ENCODE results near the gene NAMPT.

NAMPT gene

DNA sequence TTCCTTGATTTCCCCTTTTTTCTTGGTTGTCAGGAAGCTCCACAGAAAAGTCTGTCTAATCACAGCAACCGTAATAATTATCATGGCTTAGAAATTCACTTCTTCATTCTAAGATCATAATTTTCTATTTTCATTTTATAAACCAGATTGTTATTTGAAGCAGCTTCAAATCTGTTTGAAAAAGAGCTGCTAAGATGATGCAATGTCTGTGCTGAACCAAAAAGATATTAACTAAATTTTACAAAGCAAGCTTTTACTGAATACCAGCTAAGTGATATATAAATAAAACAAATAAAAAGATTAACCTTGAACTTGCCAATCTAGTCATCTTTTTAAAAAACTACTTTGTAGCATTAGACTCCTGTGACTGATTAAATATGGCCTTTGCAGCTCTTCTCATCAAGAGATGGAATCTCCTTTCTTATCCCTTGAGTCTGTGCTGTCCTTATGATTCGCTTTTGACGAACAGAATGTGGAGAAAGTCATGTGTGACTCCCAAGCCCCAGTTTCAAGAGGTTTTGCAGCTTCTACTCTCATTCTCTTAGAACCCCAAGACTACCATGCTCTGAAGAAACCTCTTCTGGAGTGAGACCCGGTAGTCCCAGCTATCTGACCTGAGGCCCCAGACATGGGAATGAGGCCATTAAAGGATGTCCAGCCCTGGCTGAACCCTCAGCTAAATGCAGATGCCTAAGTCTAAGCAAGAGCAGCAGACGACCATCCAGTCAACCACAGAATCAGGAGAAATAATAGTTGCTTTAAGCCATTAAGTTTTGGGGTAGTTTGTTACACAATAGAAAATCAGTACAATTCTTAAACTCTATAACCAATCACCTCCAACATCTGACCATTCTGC, 14.4 kb downstream of the NAMPT start:
- no peak for DNase-seq

DNA sequence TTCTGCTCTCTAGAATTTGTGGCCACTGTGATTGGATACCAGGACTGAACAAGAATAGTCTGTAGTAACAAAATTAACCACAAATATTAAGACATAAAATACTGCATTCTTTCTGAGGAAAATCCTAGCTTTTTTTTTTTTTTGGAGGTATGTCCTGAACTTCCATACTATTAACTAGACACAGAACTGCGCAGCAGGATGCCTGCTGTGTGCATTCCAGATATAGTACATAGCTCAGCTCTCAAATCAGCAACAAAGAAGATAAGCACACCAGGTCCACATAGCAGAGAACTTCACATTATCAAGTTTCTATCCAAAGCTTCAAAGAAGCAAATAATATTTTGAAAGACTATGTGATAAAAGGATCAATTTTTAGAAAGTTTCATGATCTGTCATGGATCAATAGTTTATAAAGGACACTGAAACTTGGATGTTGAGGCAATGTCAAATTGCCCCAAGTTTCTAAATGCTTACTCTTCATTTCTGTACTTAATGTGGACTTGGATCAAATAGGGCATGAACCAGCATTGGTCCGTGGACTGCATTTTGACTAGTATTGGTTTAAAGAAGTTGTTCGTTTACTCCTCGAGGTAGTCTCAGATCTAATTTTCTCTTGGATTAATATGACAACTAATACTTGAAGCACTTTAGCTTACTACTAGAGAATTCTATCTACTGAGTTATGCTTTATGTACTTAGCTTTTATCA, 15.4 kb downstream of the NAMPT start:
- DNase-seq: no peak

DNA sequence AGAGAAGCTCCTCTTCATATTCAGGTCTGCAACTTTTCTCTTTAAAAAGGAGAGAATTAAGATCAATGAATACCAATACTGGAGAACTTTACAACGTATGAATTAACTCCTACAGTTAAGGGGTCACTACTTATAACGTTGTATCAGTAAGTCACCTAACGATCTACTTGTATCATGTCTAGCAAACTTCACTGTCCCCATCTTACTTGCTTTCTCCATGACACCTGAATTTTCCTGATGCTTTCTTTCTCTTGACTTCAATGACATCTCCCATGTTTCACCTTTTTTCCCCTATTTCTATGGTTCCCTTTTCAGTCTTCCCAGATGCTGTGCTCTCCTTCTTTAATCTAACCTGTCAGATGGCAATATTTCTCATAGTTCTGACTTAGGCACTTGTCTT, 19.6 kb downstream of the NAMPT start:
- no peak for DNase-seq

DNA sequence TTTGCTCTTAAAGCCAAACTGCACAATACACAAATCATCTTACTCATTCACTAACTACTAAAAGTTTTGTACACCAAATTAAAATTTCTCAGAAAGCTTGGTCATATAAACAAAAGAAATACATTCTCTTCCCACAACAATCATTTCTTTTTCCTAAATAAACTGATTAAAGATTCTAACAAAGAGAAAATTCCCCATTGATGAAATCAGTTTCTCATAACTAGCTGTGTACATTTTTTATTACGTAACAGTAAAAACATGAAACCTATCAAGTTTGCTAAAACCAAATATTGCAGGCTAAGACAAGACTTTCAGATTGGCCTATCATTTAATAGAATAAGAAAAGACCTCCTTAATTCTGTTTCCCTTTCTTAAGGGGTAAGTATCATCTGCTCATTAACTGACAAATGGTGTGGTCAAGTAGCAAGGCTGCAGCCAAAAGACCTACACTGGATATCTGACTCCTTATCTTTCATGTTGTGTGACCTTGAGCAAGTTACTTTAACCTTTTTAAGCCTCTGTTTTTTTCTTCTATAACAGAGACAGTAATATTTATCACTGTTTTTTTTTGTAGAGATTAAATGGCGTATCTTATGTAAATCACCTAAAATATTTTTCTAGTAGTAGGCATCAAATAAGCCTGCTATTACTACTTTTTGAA, 22.4 kb downstream of the NAMPT start:
- DNase-seq: no peak

DNA sequence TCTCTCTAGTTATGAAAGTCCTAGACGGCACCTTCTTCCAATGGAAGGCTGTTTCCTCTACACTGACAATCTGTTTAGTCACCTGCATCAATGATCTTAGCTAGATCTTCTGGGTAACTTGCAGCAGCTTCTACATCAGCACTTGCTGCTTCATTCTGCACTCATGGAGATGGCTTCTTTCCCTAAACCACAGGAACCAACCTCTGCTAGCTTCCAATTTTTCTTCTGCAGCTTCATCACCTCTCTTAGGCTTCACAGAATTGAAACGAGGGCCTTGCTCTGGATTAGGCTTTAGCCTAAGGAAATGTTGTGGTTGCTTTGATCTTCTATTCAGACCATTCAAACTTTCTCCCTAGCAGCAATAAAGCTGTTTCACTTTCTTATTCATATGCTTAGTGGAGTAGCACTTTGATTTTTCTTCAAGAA, 24.6 kb downstream of the NAMPT start:
- DNase-seq: no peak

DNA sequence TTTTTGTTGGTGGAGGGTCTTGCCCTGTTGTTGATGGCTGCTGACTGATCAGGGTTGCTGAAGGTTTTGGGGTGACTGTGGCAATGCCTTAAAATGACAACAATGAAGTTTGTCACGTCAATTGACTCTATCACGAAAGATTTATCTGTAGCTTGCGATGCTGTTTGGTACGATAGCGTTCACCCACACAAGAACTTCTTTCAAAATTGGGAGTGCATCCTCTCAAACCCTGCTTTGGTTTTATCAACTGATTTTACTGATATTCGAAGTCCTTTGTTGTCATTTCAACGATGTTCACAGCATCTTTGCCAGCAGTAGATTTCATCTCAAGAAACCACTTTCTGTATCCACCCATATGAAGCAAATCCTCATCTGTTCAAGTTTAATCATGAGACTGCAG, 26.0 kb downstream of the NAMPT start:
- no peak for DNase-seq

DNA sequence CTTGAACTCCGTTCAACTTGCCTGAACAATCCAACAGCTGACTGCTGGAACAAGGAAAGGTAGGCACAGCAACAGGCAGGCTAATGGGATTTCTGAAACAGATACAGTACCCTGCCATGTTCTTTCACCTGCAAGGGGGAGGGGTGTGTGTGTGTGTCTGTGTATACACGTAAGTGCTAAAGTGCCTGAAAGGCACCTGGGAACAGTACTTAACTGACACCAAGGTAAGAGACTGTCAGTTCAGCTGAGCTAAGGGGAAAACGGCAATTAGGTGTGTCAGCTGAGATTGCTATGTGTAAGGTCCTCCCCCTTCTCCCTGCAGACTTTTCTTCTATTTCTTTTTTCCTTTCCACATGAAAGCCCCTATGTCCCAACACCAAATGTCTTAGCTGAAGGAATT, 27.0 kb downstream of the NAMPT start:
- DNase-seq: no peak

DNA sequence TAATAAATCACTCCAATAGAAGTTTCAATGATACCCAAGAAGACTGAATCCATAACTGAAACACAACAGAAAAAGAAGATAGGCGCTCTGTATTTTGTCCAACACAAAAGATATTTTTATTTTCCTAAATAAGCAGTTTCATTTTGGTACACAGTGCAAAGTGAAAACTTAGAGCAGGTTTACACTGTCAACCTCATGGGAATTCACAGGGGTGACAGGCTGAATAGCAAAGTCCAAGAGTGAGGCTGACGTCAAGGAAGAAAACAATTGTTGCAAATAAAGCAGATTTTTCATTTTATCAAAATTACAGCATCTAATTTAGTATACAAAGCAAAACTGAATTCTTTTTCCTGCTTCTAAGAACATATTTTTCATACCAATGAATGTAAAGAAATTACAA, 28.6 kb downstream of the NAMPT start:
- DNase-seq: no peak

DNA sequence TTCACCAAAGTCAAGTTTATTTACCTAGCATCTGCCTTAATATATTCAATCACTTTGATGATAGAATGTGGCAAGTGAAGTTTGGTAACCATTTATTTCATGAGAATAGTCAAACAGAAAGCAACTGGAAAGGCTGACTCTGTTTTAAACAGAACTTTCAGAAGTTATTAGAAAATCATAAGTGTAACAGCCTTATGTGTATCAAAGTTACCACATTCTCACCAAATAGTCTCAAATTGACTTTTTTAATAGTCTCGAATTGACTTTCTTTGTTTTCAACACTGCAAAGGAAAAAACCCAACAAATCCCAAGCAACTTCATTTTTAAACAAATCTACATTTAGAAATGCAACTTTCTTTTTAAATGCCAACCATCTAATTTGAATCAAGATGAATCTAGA, 29.5 kb downstream of the NAMPT start:
- DNase-seq: no peak

DNA sequence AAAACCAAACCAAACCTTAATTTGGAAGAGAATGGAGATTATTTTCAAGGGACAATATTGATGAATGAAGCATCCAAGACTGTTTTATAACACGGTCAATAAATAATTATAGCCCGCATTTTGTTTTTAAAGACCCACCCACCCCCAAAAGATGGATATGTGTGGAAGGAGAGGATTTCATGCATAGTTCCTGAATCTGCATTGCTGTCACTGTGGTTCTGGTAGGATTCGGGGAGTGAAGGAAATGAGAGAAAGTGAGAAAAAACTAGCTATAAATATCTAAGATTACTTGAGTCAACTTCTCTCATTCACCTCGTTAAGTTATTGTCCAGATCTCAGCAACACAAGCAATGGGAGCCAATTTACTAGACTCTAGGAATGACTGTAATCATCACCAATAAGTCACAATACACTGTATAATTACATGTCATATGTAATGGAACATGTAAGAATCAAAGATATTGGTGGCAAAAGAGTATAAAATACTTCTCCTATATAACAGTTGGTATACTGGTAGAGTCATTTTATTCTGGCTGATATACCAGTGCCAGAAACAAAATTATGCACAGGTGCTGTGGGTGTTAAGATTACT, 30.2 kb downstream of the NAMPT start:
- no peak for DNase-seq

DNA sequence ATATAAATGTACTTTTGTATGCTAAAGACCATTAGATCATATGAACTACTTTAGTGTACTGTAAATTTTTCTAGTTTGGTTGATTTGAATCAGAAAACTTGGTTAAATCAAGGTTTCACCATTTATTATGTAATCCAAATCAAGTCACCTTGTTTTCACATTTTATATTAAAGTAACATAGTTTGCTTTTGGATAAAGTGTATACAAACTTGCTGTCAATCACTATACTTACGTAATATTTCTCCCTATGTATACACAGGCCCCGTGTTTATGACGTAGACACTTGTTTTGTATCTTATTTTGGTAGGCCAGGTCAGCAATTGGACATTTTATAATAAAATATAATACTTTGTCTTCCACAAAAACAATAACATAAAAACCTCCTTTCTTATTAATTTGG, 32.2 kb downstream of the NAMPT start:
- DNase-seq: no peak

DNA sequence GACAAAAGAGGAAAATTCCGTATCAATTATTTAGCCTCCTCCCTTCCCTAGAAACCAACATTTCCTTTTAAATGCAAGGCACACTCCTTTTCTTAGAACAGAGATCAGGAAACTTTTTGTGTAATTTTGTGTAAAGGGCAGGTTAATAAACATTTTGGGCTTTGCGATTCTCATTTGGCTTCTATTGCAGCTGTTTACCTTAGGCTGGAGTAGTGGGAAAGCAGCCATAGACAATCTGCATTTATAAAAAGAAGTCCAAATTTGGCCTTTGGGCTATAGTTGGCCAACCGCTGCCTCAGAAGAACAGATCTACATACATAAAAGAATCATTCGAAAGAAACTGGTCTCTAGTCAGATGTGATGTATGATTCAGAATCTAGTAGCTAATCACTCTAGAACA, 35.3 kb downstream of the NAMPT start:
- DNase-seq: no peak

DNA sequence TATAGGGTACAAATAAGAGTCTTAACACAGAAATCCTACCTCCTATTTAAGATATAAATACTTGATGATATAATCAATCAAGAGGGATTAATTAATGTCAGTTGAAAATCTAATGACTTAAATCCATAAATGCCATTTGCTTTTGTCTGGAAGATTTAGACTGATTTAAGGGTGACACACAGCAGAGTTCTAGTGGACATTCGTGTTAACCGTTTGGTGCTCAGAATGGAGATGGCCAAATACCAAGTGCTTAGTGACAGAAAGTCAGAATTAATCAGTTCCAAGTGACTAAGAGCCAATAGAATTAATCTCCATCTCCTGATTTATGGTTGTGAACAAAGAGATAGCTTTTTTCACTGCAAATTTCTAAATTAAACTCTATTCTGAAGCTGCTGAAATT, 36.2 kb downstream of the NAMPT start:
- no peak for DNase-seq

DNA sequence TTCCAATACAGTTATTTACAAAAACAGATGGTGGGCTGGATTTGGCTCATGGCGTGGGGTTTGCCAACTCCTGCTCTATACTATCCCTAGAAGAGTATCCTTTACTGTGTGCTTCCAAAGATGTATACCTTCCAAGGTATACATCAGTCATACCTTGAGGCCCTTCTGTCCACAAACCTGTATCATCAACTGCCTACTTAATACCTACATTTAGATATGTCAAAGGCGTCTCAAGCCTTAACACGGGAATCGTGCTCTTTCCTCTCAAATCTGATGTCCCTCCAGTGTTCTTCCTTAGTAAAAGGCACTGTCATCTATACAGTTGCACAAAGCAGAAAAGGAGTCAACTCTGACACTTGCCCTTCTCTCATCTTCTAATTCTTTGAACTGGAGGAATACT, 36.9 kb downstream of the NAMPT start:
- DNase-seq: no peak

DNA sequence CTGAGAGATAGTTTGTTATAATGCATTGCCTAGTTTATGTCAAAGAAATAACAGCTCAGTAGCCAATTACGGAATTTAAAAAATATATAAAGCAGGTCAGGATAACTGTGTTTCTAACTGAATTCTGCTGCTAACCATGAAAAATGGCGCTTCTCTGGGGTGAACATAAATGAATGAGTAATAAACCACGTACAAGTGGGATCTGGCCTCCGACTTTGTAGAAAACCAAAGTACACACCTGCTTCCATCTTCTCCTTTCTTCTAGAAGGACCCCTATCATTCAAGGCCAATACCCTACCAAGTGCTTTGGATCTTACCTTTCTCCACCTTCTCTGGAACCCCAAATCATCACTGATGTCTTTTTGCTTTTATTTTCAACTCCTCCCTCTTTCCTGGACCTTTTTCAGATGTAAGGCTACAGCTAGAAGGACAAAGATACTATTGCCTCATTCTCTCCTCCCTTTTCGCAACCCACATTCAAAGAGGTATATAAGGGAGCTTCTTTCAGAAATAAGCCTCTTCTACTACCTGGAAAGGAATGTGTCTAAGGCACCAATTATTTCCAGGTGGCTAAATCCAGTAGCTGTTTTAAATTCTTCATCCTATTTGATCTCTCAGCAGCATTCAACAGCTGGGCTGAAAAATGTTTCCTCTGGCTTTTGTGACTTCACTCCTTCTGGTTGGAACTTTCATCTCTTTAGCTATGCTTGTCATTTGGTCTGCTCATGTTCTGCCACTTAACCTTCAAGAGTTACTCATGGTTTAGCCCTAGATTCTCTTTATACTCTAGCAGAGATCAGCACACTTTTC, 37.7 kb downstream of the NAMPT start:
- DNase-seq: no peak

DNA sequence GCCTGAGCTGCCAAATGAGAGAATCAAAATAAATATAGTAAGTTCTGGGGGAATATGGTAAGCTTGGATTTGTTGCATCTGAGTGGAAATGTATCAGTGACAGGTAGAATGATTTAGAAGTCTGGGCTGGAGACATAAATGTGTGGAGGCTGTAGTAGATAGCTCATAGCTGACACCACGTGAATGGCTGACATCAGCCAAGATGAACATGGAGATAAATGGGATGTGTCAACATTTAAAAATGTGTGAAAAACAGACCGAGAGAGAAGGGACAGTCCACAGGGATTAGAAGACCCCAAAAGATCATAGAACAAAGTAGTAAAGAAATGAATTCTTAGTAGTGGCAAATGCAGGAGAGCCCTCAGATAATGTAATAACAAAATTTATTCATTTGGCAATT, 40.9 kb downstream of the NAMPT start:
- DNase-seq: no peak

DNA sequence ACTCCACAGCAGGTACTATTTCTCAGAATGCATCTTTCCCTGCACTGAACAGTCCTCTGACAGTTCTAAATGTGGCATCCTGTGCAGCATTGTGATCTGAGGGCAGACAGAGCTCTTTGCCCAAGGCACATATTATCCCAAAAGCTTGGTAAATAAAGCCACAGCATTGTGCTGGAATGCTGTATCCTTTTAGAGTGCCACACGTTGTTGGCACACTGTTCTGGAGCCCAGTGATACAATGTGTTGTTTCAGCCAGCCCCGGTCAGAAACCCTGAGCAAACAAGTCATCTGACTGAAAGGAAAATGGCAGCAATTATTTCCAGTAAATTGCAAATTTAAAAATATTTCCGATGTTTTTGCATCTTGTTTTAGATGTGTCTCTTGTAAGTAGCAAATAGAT, 45.4 kb downstream of the NAMPT start:
- DNase-seq: peak in 1 of 2 experiments; percentile 26

DNA sequence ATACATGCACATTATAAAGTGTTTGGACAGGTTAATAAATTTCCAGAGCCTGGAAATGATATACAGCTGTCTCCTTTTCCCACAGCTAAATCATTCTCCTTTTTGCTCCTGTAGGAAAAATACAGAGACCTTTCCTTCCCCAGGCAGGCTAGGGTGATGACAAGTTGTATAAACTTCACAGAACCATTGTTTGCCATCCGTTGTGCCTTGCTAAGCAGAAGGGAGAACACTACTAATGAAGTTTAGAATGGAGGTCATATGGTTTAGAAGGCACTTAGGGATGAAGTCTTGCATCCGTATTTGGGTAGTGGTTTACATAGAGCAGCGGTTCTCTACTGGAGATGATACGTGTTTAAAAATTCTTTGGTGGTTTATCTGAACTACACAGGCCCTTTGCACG, 46.0 kb downstream of the NAMPT start:
- DNase-seq: no peak

DNA sequence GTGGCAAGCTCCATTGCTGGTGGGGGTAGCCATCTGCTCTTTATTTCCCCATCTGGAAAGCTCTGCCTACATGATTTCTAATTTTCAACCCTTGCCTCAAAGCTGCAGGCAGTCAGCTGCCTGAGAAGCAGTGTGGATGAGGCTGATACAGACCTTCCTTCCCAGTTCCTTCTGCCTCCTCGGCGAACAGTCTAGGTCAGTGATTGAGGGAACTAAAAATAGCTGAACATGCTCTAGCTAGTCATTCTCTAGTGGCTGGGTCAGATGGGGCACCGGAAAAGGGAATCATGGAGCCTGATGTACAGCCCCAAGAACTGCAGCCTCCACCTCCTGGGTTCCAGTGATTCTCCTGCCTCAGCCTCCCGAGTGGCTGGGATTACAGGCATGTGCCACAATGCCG, 48.7 kb downstream of the NAMPT start:
- DNase-seq: no peak

DNA sequence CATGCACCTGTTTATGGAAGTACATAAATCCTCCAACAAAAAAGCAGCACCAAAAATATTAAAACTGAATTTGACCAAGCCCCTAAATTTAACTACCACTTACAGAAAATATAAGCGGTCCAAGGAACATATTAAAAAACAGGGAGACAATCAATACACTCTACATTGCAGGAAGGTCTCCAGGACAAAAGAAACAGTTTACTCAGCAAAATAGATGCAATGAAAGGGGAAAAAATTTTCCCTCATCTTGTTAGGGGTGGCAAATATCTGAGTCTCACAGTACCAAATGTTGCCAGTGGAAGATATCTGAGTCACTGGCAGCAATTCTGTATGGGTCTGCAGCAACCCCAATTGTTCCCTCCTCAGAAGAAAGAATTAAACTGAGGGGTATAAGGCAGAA, 50.4 kb downstream of the NAMPT start:
- no peak for DNase-seq

DNA sequence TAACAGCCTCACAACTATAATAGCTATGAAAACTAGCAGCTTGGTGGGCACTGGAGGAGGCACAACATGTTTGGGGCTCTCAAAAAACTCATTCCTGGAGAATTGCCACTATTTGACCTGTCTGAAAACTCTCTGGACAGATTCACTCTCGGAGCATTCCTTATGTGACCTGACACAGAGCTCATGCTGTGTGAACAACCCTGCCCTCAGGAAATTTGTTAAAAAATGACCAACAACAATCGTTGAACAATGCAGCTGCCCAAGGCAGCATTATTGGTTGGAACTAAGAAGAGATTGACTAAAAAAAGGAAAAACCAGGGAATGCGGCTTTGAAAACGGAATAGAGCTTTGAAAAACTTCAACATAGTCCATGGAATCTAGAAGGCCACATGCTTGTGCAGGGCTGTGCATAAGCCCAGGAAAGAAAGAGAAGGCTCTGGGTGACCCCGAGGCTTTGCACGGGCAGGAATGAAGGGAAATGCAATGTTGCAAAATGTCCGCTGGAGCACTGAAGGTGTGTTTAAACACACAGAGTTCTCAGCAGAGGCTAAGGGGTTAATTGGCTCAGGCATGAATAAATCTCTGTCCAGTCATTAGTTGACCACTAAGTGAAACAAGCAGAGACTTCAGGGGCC, 52.8 kb downstream of the NAMPT start:
- no peak for DNase-seq

DNA sequence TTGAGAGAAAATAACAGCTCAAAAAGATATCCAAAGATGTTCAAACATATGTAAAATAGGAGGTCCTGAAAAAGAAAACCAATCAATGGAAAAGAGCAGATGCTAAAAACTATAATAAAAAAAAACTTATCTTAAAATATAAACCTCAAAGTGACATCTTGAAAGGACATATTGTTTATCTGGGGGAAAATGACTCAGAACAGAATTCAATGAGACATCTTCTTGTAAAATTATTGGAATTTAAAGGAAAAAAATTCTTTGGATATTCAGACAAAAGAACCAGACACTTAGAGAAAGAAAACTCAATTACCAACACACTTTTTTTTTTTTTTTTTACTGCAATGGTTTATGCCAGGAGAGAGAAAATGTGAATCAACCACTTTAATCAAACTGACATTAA, 58.9 kb downstream of the NAMPT start:
- no peak for DNase-seq
